Uterus (tissue), 2 donors: Measurements from ENCODE around the gene MEGF9.

Experiments
- POLR2A ChIP-seq, 2 donors: fragments of 450-650 bp; IDR thresholded peaks; one replicate each; pipeline ENCODE4 v1.6.1; 2016; ENCODE audit warnings: antibody characterized with exemption in 2 of 2, mild to moderate bottlenecking in 1 of 2, moderate library complexity in 1 of 2
- TF ChIP-seq, protein P1 (sequence below), 4 experiments: fragments of 200-600 bp in 2 of 4; fragments of 450-650 bp in 2 of 4; sonication (generic) in 2 of 4; IDR thresholded peaks; one replicate each; pipeline ENCODE4 v1.5.1; 2016 to 2019; ENCODE audit warnings: antibody characterized with exemption in 4 of 4, mild to moderate bottlenecking in 2 of 4, moderate library complexity in 1 of 4

DNA sequence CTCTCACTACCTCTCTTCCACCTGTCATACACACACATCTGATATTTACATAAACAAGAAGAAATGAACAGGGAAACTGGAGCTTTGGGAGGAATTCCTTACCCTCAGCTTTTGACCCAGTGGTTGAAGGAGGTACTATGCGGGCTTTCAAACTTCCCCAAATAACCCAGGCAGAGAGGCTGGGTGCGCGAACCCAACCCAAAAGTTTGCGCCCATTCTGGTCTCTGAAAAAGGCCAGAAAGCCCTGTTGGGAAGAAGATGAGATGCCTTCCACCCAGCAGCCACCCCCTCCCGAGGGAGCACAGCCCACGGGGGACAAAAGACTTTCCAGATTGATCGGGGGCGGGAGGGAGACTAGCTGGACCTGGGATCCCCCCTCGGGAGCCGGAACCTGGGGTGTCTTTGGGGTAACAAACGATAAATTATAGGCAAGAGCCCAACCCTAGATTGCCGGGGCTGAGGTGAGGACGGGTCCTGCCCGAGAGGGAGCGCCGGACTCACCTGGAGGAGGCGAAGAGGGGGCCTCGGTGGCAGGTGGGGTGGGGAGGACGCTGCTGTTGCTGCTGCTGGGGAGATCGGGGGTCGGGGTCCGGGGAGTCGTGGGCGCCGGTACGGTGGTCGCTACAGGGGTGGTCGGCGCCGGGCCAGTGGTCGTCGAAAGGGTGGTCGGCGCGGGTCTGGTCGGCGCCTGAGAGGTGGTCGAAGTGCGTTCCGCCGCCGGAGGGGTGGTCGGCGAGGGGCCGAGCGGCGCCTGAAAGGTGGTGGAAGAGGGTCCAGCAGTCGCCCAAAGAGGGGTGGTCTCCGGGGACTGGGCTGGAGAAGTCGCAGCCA, 798 bp downstream of the MEGF9 start:
- TF ChIP-seq, protein P1, sequence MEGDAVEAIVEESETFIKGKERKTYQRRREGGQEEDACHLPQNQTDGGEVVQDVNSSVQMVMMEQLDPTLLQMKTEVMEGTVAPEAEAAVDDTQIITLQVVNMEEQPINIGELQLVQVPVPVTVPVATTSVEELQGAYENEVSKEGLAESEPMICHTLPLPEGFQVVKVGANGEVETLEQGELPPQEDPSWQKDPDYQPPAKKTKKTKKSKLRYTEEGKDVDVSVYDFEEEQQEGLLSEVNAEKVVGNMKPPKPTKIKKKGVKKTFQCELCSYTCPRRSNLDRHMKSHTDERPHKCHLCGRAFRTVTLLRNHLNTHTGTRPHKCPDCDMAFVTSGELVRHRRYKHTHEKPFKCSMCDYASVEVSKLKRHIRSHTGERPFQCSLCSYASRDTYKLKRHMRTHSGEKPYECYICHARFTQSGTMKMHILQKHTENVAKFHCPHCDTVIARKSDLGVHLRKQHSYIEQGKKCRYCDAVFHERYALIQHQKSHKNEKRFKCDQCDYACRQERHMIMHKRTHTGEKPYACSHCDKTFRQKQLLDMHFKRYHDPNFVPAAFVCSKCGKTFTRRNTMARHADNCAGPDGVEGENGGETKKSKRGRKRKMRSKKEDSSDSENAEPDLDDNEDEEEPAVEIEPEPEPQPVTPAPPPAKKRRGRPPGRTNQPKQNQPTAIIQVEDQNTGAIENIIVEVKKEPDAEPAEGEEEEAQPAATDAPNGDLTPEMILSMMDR (IDR thresholded peaks at IDR 0.05): peak in 2 of 4 experiments; percentile 16 to 30
- TF ChIP-seq POLR2A (IDR thresholded peaks at IDR 0.05): no peak
